ENCODE results near the gene RHO. TPM values are rescaled to one million over a fixed set of nuclear protein-coding genes. Genes with fewer than 3 reads are reported as not detected.

Gene RHO
- total RNA-seq, 1 donor from 2014 or later: not detected

DNA sequence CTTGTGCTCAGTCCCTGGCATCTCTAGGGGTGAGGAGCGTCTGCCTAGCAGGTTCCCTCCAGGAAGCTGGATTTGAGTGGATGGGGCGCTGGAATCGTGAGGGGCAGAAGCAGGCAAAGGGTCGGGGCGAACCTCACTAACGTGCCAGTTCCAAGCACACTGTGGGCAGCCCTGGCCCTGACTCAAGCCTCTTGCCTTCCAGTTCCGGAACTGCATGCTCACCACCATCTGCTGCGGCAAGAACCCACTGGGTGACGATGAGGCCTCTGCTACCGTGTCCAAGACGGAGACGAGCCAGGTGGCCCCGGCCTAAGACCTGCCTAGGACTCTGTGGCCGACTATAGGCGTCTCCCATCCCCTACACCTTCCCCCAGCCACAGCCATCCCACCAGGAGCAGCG is 5.0 kb downstream of the RHO start:
- no peak overlapping the region for H3K4me3 ChIP-seq
- intact Hi-C loops (cut with micrococcal nuclease): no loop called here
- peaks cover 10% of the 10 kb centered on the region for H3K4me1 ChIP-seq
- TF ChIP-seq, protein P1, sequence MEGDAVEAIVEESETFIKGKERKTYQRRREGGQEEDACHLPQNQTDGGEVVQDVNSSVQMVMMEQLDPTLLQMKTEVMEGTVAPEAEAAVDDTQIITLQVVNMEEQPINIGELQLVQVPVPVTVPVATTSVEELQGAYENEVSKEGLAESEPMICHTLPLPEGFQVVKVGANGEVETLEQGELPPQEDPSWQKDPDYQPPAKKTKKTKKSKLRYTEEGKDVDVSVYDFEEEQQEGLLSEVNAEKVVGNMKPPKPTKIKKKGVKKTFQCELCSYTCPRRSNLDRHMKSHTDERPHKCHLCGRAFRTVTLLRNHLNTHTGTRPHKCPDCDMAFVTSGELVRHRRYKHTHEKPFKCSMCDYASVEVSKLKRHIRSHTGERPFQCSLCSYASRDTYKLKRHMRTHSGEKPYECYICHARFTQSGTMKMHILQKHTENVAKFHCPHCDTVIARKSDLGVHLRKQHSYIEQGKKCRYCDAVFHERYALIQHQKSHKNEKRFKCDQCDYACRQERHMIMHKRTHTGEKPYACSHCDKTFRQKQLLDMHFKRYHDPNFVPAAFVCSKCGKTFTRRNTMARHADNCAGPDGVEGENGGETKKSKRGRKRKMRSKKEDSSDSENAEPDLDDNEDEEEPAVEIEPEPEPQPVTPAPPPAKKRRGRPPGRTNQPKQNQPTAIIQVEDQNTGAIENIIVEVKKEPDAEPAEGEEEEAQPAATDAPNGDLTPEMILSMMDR (IDR thresholded peaks at IDR 0.05; ENCODE audit: borderline replicate concordance): no peak
- H3K27me3 ChIP-seq (ENCODE audit: low read depth): no peaks in the 10 kb centered on the region
- no peaks in the 10 kb centered on the region for H3K36me3 ChIP-seq
- no peak for DNase-seq
- H3K27ac ChIP-seq (replicated peaks): no peak overlapping the region
- no peaks in the 10 kb centered on the region for H3K9me3 ChIP-seq (replicated peaks)

DNA sequence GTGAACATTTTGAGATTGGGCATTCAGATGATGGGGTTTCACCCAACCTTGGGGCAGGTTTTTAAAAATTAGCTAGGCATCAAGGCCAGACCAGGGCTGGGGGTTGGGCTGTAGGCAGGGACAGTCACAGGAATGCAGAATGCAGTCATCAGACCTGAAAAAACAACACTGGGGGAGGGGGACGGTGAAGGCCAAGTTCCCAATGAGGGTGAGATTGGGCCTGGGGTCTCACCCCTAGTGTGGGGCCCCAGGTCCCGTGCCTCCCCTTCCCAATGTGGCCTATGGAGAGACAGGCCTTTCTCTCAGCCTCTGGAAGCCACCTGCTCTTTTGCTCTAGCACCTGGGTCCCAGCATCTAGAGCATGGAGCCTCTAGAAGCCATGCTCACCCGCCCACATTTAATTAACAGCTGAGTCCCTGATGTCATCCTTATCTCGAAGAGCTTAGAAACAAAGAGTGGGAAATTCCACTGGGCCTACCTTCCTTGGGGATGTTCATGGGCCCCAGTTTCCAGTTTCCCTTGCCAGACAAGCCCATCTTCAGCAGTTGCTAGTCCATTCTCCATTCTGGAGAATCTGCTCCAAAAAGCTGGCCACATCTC is 6.1 kb downstream of the RHO start:
- intact Hi-C loops (cut with micrococcal nuclease): no loop called here
- peaks cover 7% of the 10 kb centered on the region for H3K4me1 ChIP-seq
- no peak overlapping the region for H3K27ac ChIP-seq (replicated peaks)
- H3K36me3 ChIP-seq: no peaks in the 10 kb centered on the region
- no peak for DNase-seq
- no peaks in the 10 kb centered on the region for H3K27me3 ChIP-seq (ENCODE audit: low read depth)
- H3K9me3 ChIP-seq (replicated peaks): no peaks in the 10 kb centered on the region
- TF ChIP-seq, protein P1 (IDR thresholded peaks at IDR 0.05; ENCODE audit: borderline replicate concordance): no peak
- no peak overlapping the region for H3K4me3 ChIP-seq

DNA sequence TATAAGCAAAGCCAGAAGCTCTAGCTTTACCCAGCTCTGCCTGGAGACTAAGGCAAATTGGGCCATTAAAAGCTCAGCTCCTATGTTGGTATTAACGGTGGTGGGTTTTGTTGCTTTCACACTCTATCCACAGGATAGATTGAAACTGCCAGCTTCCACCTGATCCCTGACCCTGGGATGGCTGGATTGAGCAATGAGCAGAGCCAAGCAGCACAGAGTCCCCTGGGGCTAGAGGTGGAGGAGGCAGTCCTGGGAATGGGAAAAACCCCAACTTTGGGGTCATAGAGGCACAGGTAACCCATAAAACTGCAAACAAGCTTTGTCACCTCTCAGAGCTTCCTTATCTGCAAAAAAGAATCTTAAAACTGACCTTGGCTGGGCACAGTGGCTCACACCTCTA is 6.6 kb downstream of the RHO start:
- Histone ChIP-seq H3K36me3 (no peaks in the 10 kb centered on the region), H3K9me3 (replicated peaks) (no peaks in the 10 kb centered on the region), H3K27me3 (ENCODE audit: low read depth) (no peaks in the 10 kb centered on the region), H3K4me1 (peaks cover 1% of the 10 kb centered on the region), H3K27ac (replicated peaks) (no peak overlapping the region), H3K4me3 (no peak overlapping the region)
- no peak for DNase-seq
- intact Hi-C loops (cut with micrococcal nuclease): no loop called here
- TF ChIP-seq, protein P1 (IDR thresholded peaks at IDR 0.05; ENCODE audit: borderline replicate concordance): no peak

DNA sequence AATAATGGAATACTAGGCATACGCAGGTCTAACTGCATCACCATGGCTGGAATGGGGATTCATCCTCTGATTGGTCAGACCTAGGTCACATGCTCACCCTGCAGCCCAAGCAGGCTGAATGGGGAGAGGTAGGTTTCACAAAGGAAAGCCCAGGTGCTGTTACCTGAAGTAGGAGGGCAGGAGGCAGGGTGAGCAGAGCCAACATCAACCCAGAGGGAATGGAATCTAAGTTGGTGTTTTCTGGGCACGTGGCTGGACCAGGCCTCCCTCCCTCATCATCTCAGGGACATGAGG is 7.9 kb downstream of the RHO start:
- no peaks in the 10 kb centered on the region for H3K36me3 ChIP-seq
- intact Hi-C loops (cut with micrococcal nuclease): no loop called here
- TF ChIP-seq, protein P1 (IDR thresholded peaks at IDR 0.05; ENCODE audit: borderline replicate concordance): no peak
- no peak overlapping the region for H3K4me3 ChIP-seq
- DNase-seq: no peak
- no peaks in the 10 kb centered on the region for H3K4me1 ChIP-seq
- H3K9me3 ChIP-seq (replicated peaks): no peaks in the 10 kb centered on the region
- no peaks in the 10 kb centered on the region for H3K27me3 ChIP-seq (ENCODE audit: low read depth)
- no peak overlapping the region for H3K27ac ChIP-seq (replicated peaks)

DNA sequence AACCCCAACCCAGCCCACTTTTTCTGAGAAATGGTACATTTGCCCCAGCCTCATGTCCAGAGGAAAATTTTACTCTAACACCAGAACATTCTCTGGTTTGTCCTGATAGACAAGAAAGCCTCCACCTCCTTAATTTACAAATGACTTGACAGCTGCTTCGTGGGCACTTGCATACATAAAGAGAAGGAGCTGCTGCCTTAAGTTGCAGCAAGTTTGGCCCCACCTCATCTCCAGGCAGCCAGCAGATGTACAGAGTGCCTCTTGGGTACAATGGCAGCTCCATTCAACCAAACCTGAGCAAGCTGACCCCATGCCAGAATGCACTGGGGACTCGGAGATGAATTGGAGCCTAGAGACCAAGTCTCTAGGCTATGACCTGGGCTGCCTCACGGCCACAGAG is 8.4 kb downstream of the RHO start:
- intact Hi-C loops (cut with micrococcal nuclease): no loop called here
- DNase-seq: no peak

More for the DNA sequence above, 8.4 kb downstream of the RHO start:
- H3K4me1 ChIP-seq: no peaks in the 10 kb centered on the region
- H3K9me3 ChIP-seq (replicated peaks): no peaks in the 10 kb centered on the region
- TF ChIP-seq, protein P1 (IDR thresholded peaks at IDR 0.05; ENCODE audit: borderline replicate concordance): no peak
- no peaks in the 10 kb centered on the region for H3K36me3 ChIP-seq
- H3K4me3 ChIP-seq: no peak overlapping the region
- H3K27me3 ChIP-seq (ENCODE audit: low read depth): no peaks in the 10 kb centered on the region
- no peak overlapping the region for H3K27ac ChIP-seq (replicated peaks)
